Esophagus muscularis mucosa (tissue), 4 donors: ENCODE results near the gene COMMD6. TPM values are rescaled to one million over a fixed set of nuclear protein-coding genes. Genes with fewer than 3 reads are reported as not detected.

ENCODE experiments used
- DNase-seq: peaks from one replicate; pipeline ENCODE4 v3.0.0-alpha.2; 2017; ENCODE audit errors: extremely low spot score
- H3K27ac ChIP-seq, 4 donors: fragments of 200-600 bp; sonication (generic); replicated peaks in 1 of 4; 1 replicate in 3 of 4; 2 replicates in 1 of 4; pipeline ENCODE4 v1.5.1; 2016 to 2019; ENCODE audit warnings: mild to moderate bottlenecking in 1 of 4
- H3K27me3 ChIP-seq, 4 donors: fragments of 200-600 bp; sonication (generic); one replicate each; pipeline versions ENCODE4 v1.5.1 to v1.6.0; 2016 to 2019
- H3K36me3 ChIP-seq, 4 donors: fragments of 200-600 bp; sonication (generic); one replicate each; pipeline ENCODE4 v1.5.1; 2016 to 2019
- H3K4me1 ChIP-seq, 4 donors: fragments of 200-600 bp; sonication (generic); one replicate each; pipeline ENCODE4 v1.5.1; 2016 to 2019
- H3K4me3 ChIP-seq, 4 donors: fragments of 200-600 bp; sonication (generic); 1 replicate in 2 of 4; 2 replicates in 2 of 4; pipeline ENCODE4 v1.5.1; 2016 to 2019; ENCODE audit warnings: mild to moderate bottlenecking in 4 of 4, moderate library complexity in 1 of 4
- H3K9me3 ChIP-seq, 4 donors: fragments of 200-600 bp; sonication (generic); 1 replicate in 3 of 4; 2 replicates in 1 of 4; pipeline ENCODE4 v1.5.1; 2016 to 2019
- CTCF ChIP-seq, 3 experiments: fragments of 200-600 bp in 2 of 3; fragments of 450-650 bp in 1 of 3; sonication (generic) in 2 of 3; IDR thresholded peaks; one replicate each; pipeline ENCODE4 v1.5.1; 2017 to 2019; ENCODE audit warnings: antibody characterized with exemption in 3 of 3, mild to moderate bottlenecking in 2 of 3, moderate library complexity in 1 of 3
- EP300 ChIP-seq: sonication (generic); formaldehyde crosslinking; IDR thresholded peaks from one replicate; pipeline ENCODE4 v1.6.1; 2017; ENCODE audit warnings: antibody characterized with exemption
- POLR2A ChIP-seq: fragments of 450-650 bp; IDR thresholded peaks from one replicate; pipeline ENCODE4 v1.6.1; 2017; ENCODE audit warnings: antibody characterized with exemption, moderate library complexity, mild to moderate bottlenecking, low read depth
- POLR2AphosphoS5 ChIP-seq, 2 donors: sonication (generic); formaldehyde crosslinking; IDR thresholded peaks; one replicate each; pipeline ENCODE4 v1.6.1; 2017; ENCODE audit warnings: antibody characterized with exemption in 2 of 2
- WGBS: methylation state at CpG from one replicate; pipeline ENCODE4 v1.1.5; 2018; 5-methylcytosine and 5-hydroxymethylcytosine counted together
- intact Hi-C: fragments of 100-400 bp; cut with DNase I; formaldehyde crosslinking; loops from one replicate; pipeline ENCODE4 v1.15.1; 2023
- total RNA-seq, 4 donors: library from RNA; depleted of rRNA; stranded (reverse); fragments of >200 nt; gene quantifications; one replicate each; pipeline versions ENCODE4 v1.1.0 to v1.2.1, GENCODE V29; 2016

The COMMD6 gene
- total RNA-seq, 4 donors from 2014 or later, result 83.2 to 156 (median 109) TPM

GRCh38 chr13:75511051-75511625 is 26.5 kb downstream of the COMMD6 start:
- TF ChIP-seq POLR2AphosphoS5 (IDR thresholded peaks at IDR 0.05) (no peak), POLR2A (no peak), CTCF (IDR thresholded peaks at IDR 0.05) (no peak), EP300 (no peak)
- intact Hi-C loops, result no loop called here
- H3K36me3 ChIP-seq, result no peaks in the 10 kb centered on the region
- no peaks in the 10 kb centered on the region for H3K9me3 ChIP-seq
- no peak overlapping the region for H3K4me3 ChIP-seq
- no peak for DNase-seq
- no peaks in the 10 kb centered on the region for H3K27me3 ChIP-seq
- H3K4me1 ChIP-seq, result no peaks in the 10 kb centered on the region
- H3K27ac ChIP-seq, result no peak overlapping the region
- WGBS, result 97% methylated on average over 3 of the region's 3 CpGs

- no peaks in the 10 kb centered on the region for H3K36me3 ChIP-seq
- H3K27me3 ChIP-seq, result no peaks in the 10 kb centered on the region
- H3K9me3 ChIP-seq, result no peaks in the 10 kb centered on the region
- no peak for DNase-seq
- no peak for TF ChIP-seq POLR2A
- TF ChIP-seq EP300, result no peak
- no peak overlapping the region for H3K4me3 ChIP-seq
- no peak overlapping the region for H3K27ac ChIP-seq
- no peaks in the 10 kb centered on the region for H3K4me1 ChIP-seq
- 90% methylated on average over 6 of the region's 6 CpGs for WGBS
- intact Hi-C loops, result no loop called here
These were observed 29.6 kb downstream of the COMMD6 start for GRCh38 chr13:75508002-75508548.

- no peak overlapping the region for H3K27ac ChIP-seq
- H3K36me3 ChIP-seq, result no peaks in the 10 kb centered on the region
- H3K4me1 ChIP-seq, result no peaks in the 10 kb centered on the region
- TF ChIP-seq POLR2AphosphoS5 (IDR thresholded peaks at IDR 0.05) (no peak), POLR2A (no peak)
- WGBS, result 92% methylated on average over 10 of the region's 10 CpGs
- intact Hi-C loops, result no loop called here
- no peak overlapping the region for H3K4me3 ChIP-seq
- no peaks in the 10 kb centered on the region for H3K27me3 ChIP-seq
- no peak for DNase-seq
- H3K9me3 ChIP-seq, result no peaks in the 10 kb centered on the region
These were observed 30.3 kb downstream of the COMMD6 start for GRCh38 chr13:75507027-75508001.

GRCh38 chr13:75506018-75506417 is 31.6 kb downstream of the COMMD6 start:
- H3K4me3 ChIP-seq, result no peak overlapping the region
- no peaks in the 10 kb centered on the region for H3K27me3 ChIP-seq
- no peak overlapping the region for H3K27ac ChIP-seq
- TF ChIP-seq POLR2AphosphoS5 (IDR thresholded peaks at IDR 0.05) (no peak), POLR2A (no peak), EP300 (no peak), CTCF (IDR thresholded peaks at IDR 0.05) (no peak)
- H3K9me3 ChIP-seq, result no peaks in the 10 kb centered on the region
- no peaks in the 10 kb centered on the region for H3K4me1 ChIP-seq
- no peaks in the 10 kb centered on the region for H3K36me3 ChIP-seq
- DNase-seq, result no peak
- intact Hi-C loops, result no loop called here
- 77% methylated on average over 1 of the region's 1 CpG for WGBS

- DNase-seq, result no peak
- WGBS, result 77% methylated on average over 3 of the region's 3 CpGs
- no peaks in the 10 kb centered on the region for H3K27me3 ChIP-seq
- intact Hi-C loops, result no loop called here
- H3K9me3 ChIP-seq, result no peaks in the 10 kb centered on the region
- H3K4me3 ChIP-seq, result no peak overlapping the region
- no peaks in the 10 kb centered on the region for H3K36me3 ChIP-seq
- no peak overlapping the region for H3K27ac ChIP-seq
- TF ChIP-seq POLR2AphosphoS5 (IDR thresholded peaks at IDR 0.05), result no peak
- no peak for TF ChIP-seq POLR2A
- no peak for TF ChIP-seq CTCF (IDR thresholded peaks at IDR 0.05)
- no peak for TF ChIP-seq EP300
- H3K4me1 ChIP-seq, result no peaks in the 10 kb centered on the region
These were observed 32.3 kb downstream of the COMMD6 start for GRCh38 chr13:75505327-75505726.
